Upper lobe of left lung (tissue), 4 donors: ENCODE data around the gene MACROD1.

Experiments used
- CTCF ChIP-seq, 6 experiments: fragments of 450-650 bp in 4 of 6; fragments of 200-600 bp in 2 of 6; sonication (generic) in 2 of 6; IDR thresholded peaks; one replicate each; pipeline ENCODE4 v1.5.1; 2016 to 2019; ENCODE audit warnings: antibody characterized with exemption in 6 of 6
- POLR2A ChIP-seq, 4 donors: fragments of 450-650 bp; IDR thresholded peaks; one replicate each; pipeline ENCODE4 v1.5.1; 2016 to 2017; ENCODE audit warnings: antibody characterized with exemption in 4 of 4, mild to moderate bottlenecking in 2 of 4
- POLR2AphosphoS5 ChIP-seq, 2 donors: sonication (generic); formaldehyde crosslinking; IDR thresholded peaks; one replicate each; pipeline ENCODE4 v1.5.1; 2017; ENCODE audit warnings: antibody characterized with exemption in 2 of 2

- TF ChIP-seq CTCF (IDR thresholded peaks at IDR 0.05) (no peak), POLR2A (IDR thresholded peaks at IDR 0.05) (no peak), POLR2AphosphoS5 (IDR thresholded peaks at IDR 0.05) (no peak)
Observed at GRCh38 chr11:64034411-64034811, 131.5 kb downstream of the MACROD1 start.
